GM12891 (cell line): ENCODE measurements around the gene PRKCE.

Experiments used
- DNase-seq: peaks from one replicate; pipeline ENCODE4 v3.0.0; 2011; ENCODE audit warnings: low spot score; ENCODE audit not compliant: insufficient read length
- FAIRE-seq: peaks from 2 replicates; lab custom pipeline; 2011; peaks lifted over from hg19 to GRCh38; lab: Jason Lieb, UNC
- PAX5 ChIP-seq: IDR thresholded peaks from 2 replicates; pipeline ENCODE4 v1.6.1; 2011; ENCODE audit warnings: low read length, moderate library complexity, mild to moderate bottlenecking; ENCODE audit not compliant: insufficient read depth, severe bottlenecking
- POLR2A ChIP-seq: IDR thresholded peaks from 2 replicates; pipeline ENCODE4 v1.6.1; 2011; ENCODE audit warnings: low read depth, low read length, control low read depth
- POLR2AphosphoS5 ChIP-seq: IDR thresholded peaks from 2 replicates; pipeline ENCODE4 v1.6.1; 2011; ENCODE audit warnings: low read depth, low read length, control low read depth
- POU2F2 ChIP-seq: IDR thresholded peaks from 2 replicates; pipeline ENCODE4 v1.6.1; 2011; ENCODE audit warnings: low read depth, mild to moderate bottlenecking, control low read depth, low read length, moderate library complexity
- SPI1 ChIP-seq: IDR thresholded peaks from 2 replicates; pipeline ENCODE4 v1.6.1; 2011; ENCODE audit warnings: low read depth, low read length, control low read depth
- TAF1 ChIP-seq: IDR thresholded peaks from 2 replicates; pipeline ENCODE4 v1.6.1; 2011; ENCODE audit warnings: low read depth, low read length, control low read depth

The PRKCE gene

GRCh38 chr2:45891719-45892424 is 240.4 kb downstream of the PRKCE start:
- TF ChIP-seq SPI1: peak; percentile 19; the same call in 1 of the 2 replicates
- no peak for TF ChIP-seq POLR2A
- TF ChIP-seq PAX5: no peak
- FAIRE-seq (peak; percentile 81), DNase-seq (no peak)

GRCh38 chr2:45892425-45892745 is 240.9 kb downstream of the PRKCE start:
- FAIRE-seq (no peak), DNase-seq (no peak)

GRCh38 chr2:45892757-45893156 is 241.3 kb downstream of the PRKCE start:
- TF ChIP-seq SPI1 (no peak), POLR2AphosphoS5 (no peak)
- DNase-seq: no peak
- peak; percentile 40 for FAIRE-seq

More at GRCh38 chr2:45892425-45892745, 240.9 kb downstream of the PRKCE start:
- TF ChIP-seq POU2F2 (no peak), POLR2A (no peak)

GRCh38 chr2:45894211-45894610 is 242.7 kb downstream of the PRKCE start:
- FAIRE-seq: peak; percentile 60
- no peak for TF ChIP-seq POLR2AphosphoS5
- TF ChIP-seq POLR2A: no peak
- TF ChIP-seq TAF1: no peak
- TF ChIP-seq POU2F2: no peak
- no peak for TF ChIP-seq SPI1
- no peak for TF ChIP-seq PAX5
- no peak for DNase-seq

- DNase-seq: no peak
- no peak for TF ChIP-seq TAF1
- TF ChIP-seq POLR2AphosphoS5: no peak
- no peak for TF ChIP-seq SPI1
- no peak for TF ChIP-seq PAX5
- TF ChIP-seq POU2F2: no peak
- TF ChIP-seq POLR2A: no peak
- no peak for FAIRE-seq
These were observed 243.9 kb downstream of the PRKCE start for GRCh38 chr2:45895241-45895861.

- DNase-seq: no peak
- no peak for FAIRE-seq
These were observed 244.8 kb downstream of the PRKCE start for GRCh38 chr2:45896311-45896710.

GRCh38 chr2:45897842-45898241 is 246.4 kb downstream of the PRKCE start:
- FAIRE-seq (peak; percentile 41), DNase-seq (no peak)
- TF ChIP-seq TAF1 (no peak), PAX5 (no peak), POU2F2 (no peak), SPI1 (no peak), POLR2AphosphoS5 (no peak), POLR2A (no peak)

More at GRCh38 chr2:45896311-45896710, 244.8 kb downstream of the PRKCE start:
- TF ChIP-seq POLR2AphosphoS5 (no peak), TAF1 (no peak), PAX5 (no peak), SPI1 (no peak), POLR2A (no peak), POU2F2 (no peak)

GRCh38 chr2:45898819-45899218 is 247.3 kb downstream of the PRKCE start:
- FAIRE-seq (no peak), DNase-seq (no peak)
- TF ChIP-seq PAX5 (no peak), SPI1 (no peak), POLR2A (no peak), POLR2AphosphoS5 (no peak)

GRCh38 chr2:45899926-45900325 is 248.5 kb downstream of the PRKCE start:
- FAIRE-seq: peak; percentile 50
- TF ChIP-seq PAX5: no peak
- TF ChIP-seq POU2F2: no peak
- TF ChIP-seq POLR2A: no peak
- no peak for TF ChIP-seq TAF1
- TF ChIP-seq POLR2AphosphoS5: no peak
- TF ChIP-seq SPI1: no peak
- no peak for DNase-seq

- no peak for DNase-seq
- TF ChIP-seq SPI1 (no peak), PAX5 (no peak), POLR2A (no peak), TAF1 (no peak), POLR2AphosphoS5 (no peak), POU2F2 (no peak)
- no peak for FAIRE-seq
These were observed 250.1 kb downstream of the PRKCE start for GRCh38 chr2:45901468-45902032.
